ENCODE data around the gene UBR2.
A peak's percentile ranks its signal among the peaks of the same experiment; 100 is the strongest.
"Not testable (repeated sequence)": the region's sequence is repeated elsewhere in the genome, so short reads cannot be mapped to it uniquely, and the experiment has no call there.

The UBR2 gene

GRCh38 chr6:42733867-42734481 lies 170.1 kb downstream of the UBR2 start:
- not testable (repeated sequence) for DNase-seq

DNA sequence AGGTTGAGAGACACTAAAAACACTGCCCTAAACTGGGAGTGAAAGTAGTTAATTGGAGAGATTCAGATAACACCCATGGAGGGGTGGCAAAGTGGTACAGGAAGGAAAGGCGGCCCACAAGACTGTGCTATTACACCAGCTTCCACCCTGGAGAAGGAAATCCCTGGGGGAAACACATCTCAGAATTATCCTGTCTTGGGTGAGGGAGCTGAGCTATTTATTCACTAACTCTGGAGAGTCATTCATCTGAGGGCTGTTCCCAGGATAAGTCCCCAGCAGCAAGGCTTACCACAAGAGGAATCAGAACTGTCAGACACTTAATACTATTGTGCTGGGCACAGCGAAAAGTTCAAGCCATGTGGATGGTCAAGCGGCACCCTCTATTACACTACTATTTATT lies 172.1 kb downstream of the UBR2 start:
- DNase-seq: no peak

- no peak for DNase-seq
These were observed 176.9 kb downstream of the UBR2 start for GRCh38 chr6:42740725-42741124.

DNA sequence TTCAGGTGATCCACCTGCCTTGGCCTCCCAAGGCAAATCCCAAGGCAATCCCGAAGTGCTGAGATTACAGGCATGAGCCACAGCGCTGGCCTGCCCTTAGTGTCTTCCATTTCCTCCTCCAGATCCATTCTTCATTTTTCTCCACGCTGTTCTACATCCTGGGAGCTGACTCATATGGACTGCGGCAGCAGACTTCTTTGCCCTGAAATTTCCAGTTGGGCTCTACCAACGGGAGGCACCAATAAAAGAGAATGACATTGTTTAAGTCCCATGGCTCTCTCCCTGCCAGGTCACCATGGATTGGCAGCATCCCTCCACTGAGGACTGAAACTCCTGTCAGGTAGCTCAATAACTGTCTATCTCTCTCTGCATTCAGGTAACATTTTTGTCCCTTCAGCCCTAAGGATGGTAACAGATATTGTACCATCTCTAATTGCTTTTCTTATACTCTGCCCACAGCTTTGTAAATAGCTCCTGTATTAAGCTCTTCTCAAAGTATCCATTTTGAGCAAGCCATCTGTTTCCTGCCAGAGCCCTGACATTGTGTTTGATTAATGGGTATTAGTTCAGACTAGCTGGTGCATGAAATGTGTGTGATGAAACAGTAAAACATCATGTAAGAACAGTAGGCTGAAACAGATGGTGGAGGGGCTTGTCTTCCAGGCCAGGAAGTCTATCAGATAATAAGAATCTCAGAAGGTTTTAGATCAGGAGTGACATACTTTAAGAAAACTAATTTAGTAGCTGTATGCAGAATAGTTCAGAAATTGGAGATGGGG lies 178.5 kb downstream of the UBR2 start:
- DNase-seq: peak; percentile 59

All from GF-D8 (cell line).